DMS153 treated with DMSO at 0.1 percent for 48 hours (cell line): ENCODE measurements around the gene ITGAD.

ENCODE experiments used
- DNase-seq: peaks from one replicate; lab custom pipeline; 2025; ENCODE audit not compliant: unreplicated experiment; lab: John Stamatoyannopoulos, UW

The ITGAD gene

GRCh38 chr16:31458844-31459686 lies 65.9 kb downstream of the ITGAD start, which contains the start of gene ARMC5:
ARMC5 (plus strand) TSS chr16:31459501; CDS start chr16:31459525, 24 bp downstream.
- peak; percentile 85 for DNase-seq

GRCh38 chr16:31459687-31460581 lies 66.8 kb downstream of the ITGAD start:
- DNase-seq, result peak; percentile 98

GRCh38 chr16:31460582-31461002 lies 67.5 kb downstream of the ITGAD start:
- peak; percentile 31 for DNase-seq

GRCh38 chr16:31461201-31461920 lies 68.2 kb downstream of the ITGAD start:
- DNase-seq, result no peak

- DNase-seq, result no peak
Measured at GRCh38 chr16:31461921-31462804, 69.0 kb downstream of the ITGAD start.

GRCh38 chr16:31464348-31464769 lies 71.2 kb downstream of the ITGAD start:
- no peak for DNase-seq

- DNase-seq, result no peak
Measured at GRCh38 chr16:31464781-31465260, 71.7 kb downstream of the ITGAD start.

- no peak for DNase-seq
Measured at GRCh38 chr16:31465788-31466370, 72.7 kb downstream of the ITGAD start.

GRCh38 chr16:31466381-31466841 lies 73.3 kb downstream of the ITGAD start:
- DNase-seq, result no peak

GRCh38 chr16:31467151-31467773 lies 74.1 kb downstream of the ITGAD start:
- DNase-seq, result no peak

GRCh38 chr16:31467858-31468257 lies 74.7 kb downstream of the ITGAD start:
- DNase-seq, result no peak

GRCh38 chr16:31470615-31471014 lies 77.5 kb downstream of the ITGAD start:
- no peak for DNase-seq

GRCh38 chr16:31471241-31471874 lies 78.2 kb downstream of the ITGAD start:
- DNase-seq, result no peak

GRCh38 chr16:31471875-31472708 lies 79.0 kb downstream of the ITGAD start, which contains the start of gene TGFB1I1:
TGFB1I1 (plus strand) TSS chr16:31472152; CDS start chr16:31472189, 37 bp downstream.
- no peak for DNase-seq

GRCh38 chr16:31472709-31473203 lies 79.6 kb downstream of the ITGAD start:
- no peak for DNase-seq

- no peak for DNase-seq
Measured at GRCh38 chr16:31473264-31473984, 80.3 kb downstream of the ITGAD start.
